ENCODE data around the gene TMEM255A. TPM values are rescaled to one million over a fixed set of nuclear protein-coding genes. Genes with fewer than 3 reads are reported as not detected.

Gene TMEM255A
- total RNA-seq, 1 donor from 2014 or later, result 2.4 TPM

DNA sequence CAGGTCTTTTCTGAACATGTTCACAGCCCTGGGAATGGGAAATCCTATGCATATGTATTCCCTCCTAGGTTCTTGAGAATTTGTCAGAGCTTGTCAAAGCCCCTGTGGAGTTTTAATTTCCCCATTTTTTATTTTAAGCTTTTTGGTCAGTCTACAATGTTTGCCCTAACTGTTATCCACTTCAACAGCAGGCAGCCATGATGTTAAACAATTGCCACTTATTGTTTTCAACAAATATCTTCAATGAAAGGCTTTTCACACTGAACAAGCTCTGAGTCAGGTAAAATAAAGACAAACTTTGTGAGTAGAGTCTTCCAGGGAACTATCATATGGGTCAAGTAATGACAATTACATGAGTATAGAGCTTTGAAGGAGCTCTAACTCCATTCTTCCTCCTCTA, 25.6 kb upstream of the TMEM255A start:
- H3K36me3 Mint-ChIP-seq, result no peaks in the 10 kb centered on the region
- H3K9me3 Mint-ChIP-seq, result no peaks in the 10 kb centered on the region
- no peak for TF ChIP-seq CTCF (conservative IDR thresholded peaks at IDR 0.05)
- H3K4me3 Mint-ChIP-seq, result no peak overlapping the region
- no peak overlapping the region for H3K27ac Mint-ChIP-seq
- H3K27me3 Mint-ChIP-seq, result no peaks in the 10 kb centered on the region
- DNase-seq (ENCODE audit: extremely low spot score, unreplicated experiment), result no peak
- no peaks in the 10 kb centered on the region for H3K4me1 Mint-ChIP-seq (ENCODE audit: unreplicated experiment)

DNA sequence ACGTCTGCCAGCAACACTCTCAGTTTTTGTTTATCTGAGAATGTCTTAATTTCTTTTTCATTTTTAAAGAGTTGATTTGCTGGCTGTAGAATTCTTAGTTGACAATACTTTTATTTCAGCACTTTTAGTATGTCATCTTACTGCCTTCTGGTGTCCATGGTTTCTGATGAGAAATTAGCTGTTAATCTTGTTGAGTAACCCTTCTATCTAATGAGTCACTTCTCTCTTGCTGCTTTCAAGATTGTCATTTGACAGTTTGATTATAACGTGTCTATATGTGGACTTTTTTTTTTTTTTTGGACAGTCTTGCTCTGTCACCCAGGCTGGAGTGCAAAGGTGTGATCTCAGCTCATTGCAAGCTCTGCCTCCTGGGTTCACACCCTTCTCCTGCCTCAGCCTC, 24.0 kb upstream of the TMEM255A start:
- no peaks in the 10 kb centered on the region for H3K4me1 Mint-ChIP-seq (ENCODE audit: unreplicated experiment)
- no peak overlapping the region for H3K27ac Mint-ChIP-seq
- no peak for TF ChIP-seq CTCF (conservative IDR thresholded peaks at IDR 0.05)
- no peaks in the 10 kb centered on the region for H3K27me3 Mint-ChIP-seq
- no peaks in the 10 kb centered on the region for H3K9me3 Mint-ChIP-seq
- no peak for DNase-seq (ENCODE audit: extremely low spot score, unreplicated experiment)
- no peaks in the 10 kb centered on the region for H3K36me3 Mint-ChIP-seq
- no peak overlapping the region for H3K4me3 Mint-ChIP-seq

- no peaks in the 10 kb centered on the region for H3K4me1 Mint-ChIP-seq (ENCODE audit: unreplicated experiment)
- DNase-seq (ENCODE audit: extremely low spot score, unreplicated experiment), result no peak
- H3K27me3 Mint-ChIP-seq, result no peaks in the 10 kb centered on the region
- no peaks in the 10 kb centered on the region for H3K36me3 Mint-ChIP-seq
- no peak overlapping the region for H3K27ac Mint-ChIP-seq
- no peaks in the 10 kb centered on the region for H3K9me3 Mint-ChIP-seq
- H3K4me3 Mint-ChIP-seq, result no peak overlapping the region
- no peak for TF ChIP-seq CTCF (conservative IDR thresholded peaks at IDR 0.05)
Observed at GRCh38 chrX:120334603-120335002, 23.3 kb upstream of the TMEM255A start.

- Mint-ChIP-seq H3K27ac (no peak overlapping the region), H3K27me3 (no peaks in the 10 kb centered on the region), H3K9me3 (no peaks in the 10 kb centered on the region), H3K4me3 (no peak overlapping the region), H3K4me1 (ENCODE audit: unreplicated experiment) (no peaks in the 10 kb centered on the region), H3K36me3 (no peaks in the 10 kb centered on the region)
- DNase-seq (ENCODE audit: extremely low spot score, unreplicated experiment), result no peak
- no peak for TF ChIP-seq CTCF (conservative IDR thresholded peaks at IDR 0.05)
Observed at GRCh38 chrX:120334151-120334550, 22.9 kb upstream of the TMEM255A start.

- no peak overlapping the region for H3K27ac Mint-ChIP-seq
- DNase-seq (ENCODE audit: extremely low spot score, unreplicated experiment), result no peak
- H3K9me3 Mint-ChIP-seq, result no peaks in the 10 kb centered on the region
- H3K4me3 Mint-ChIP-seq, result no peak overlapping the region
- no peaks in the 10 kb centered on the region for H3K27me3 Mint-ChIP-seq
- no peaks in the 10 kb centered on the region for H3K4me1 Mint-ChIP-seq (ENCODE audit: unreplicated experiment)
- H3K36me3 Mint-ChIP-seq, result no peaks in the 10 kb centered on the region
- TF ChIP-seq CTCF (conservative IDR thresholded peaks at IDR 0.05), result no peak
Observed at GRCh38 chrX:120332394-120332793, 21.1 kb upstream of the TMEM255A start.

- H3K9me3 Mint-ChIP-seq, result no peaks in the 10 kb centered on the region
- no peaks in the 10 kb centered on the region for H3K27me3 Mint-ChIP-seq
- no peaks in the 10 kb centered on the region for H3K4me1 Mint-ChIP-seq (ENCODE audit: unreplicated experiment)
- no peak for TF ChIP-seq CTCF (conservative IDR thresholded peaks at IDR 0.05)
- no peak for DNase-seq (ENCODE audit: extremely low spot score, unreplicated experiment)
- H3K27ac Mint-ChIP-seq, result no peak overlapping the region
- H3K36me3 Mint-ChIP-seq, result no peaks in the 10 kb centered on the region
- H3K4me3 Mint-ChIP-seq, result no peak overlapping the region
Observed at GRCh38 chrX:120331116-120331515, 19.9 kb upstream of the TMEM255A start.
